Non-pigmented ciliary epithelial cell (primary cell): Measurements from ENCODE around the gene TRMO.

Source experiments
- DNase-seq: peaks from one replicate; pipeline ENCODE4 v3.0.0-alpha.2; 2010; ENCODE audit warnings: low read depth

The TRMO gene

GRCh38 chr9:97903177-97903576, 19.1 kb downstream of the TRMO start:
- DNase-seq = no peak

GRCh38 chr9:97900738-97901565, 21.3 kb downstream of the TRMO start:
- DNase-seq = no peak

GRCh38 chr9:97900103-97900737, 22.1 kb downstream of the TRMO start:
- no peak for DNase-seq

- no peak for DNase-seq
These were observed 26.5 kb downstream of the TRMO start for GRCh38 chr9:97895695-97896332.

- no peak for DNase-seq
These were observed 27.1 kb downstream of the TRMO start for GRCh38 chr9:97895211-97895610.

GRCh38 chr9:97892421-97892820, 29.9 kb downstream of the TRMO start:
- DNase-seq = no peak

GRCh38 chr9:97891736-97892135, 30.6 kb downstream of the TRMO start:
- DNase-seq = no peak

GRCh38 chr9:97889941-97890887, 32.1 kb downstream of the TRMO start:
- no peak for DNase-seq

GRCh38 chr9:97880336-97880735, 42.0 kb downstream of the TRMO start:
- no peak for DNase-seq

- DNase-seq = no peak
These were observed 46.2 kb downstream of the TRMO start for GRCh38 chr9:97876061-97876460.

GRCh38 chr9:97875111-97875510, 47.2 kb downstream of the TRMO start:
- no peak for DNase-seq

GRCh38 chr9:97874624-97875023, 47.7 kb downstream of the TRMO start:
- no peak for DNase-seq

GRCh38 chr9:97873882-97874281, 48.4 kb downstream of the TRMO start:
- DNase-seq = no peak

- DNase-seq = no peak
These were observed 48.9 kb downstream of the TRMO start for GRCh38 chr9:97873425-97873824.

GRCh38 chr9:97868859-97869258, 53.4 kb downstream of the TRMO start:
- no peak for DNase-seq

GRCh38 chr9:97866848-97867247, 55.5 kb downstream of the TRMO start:
- DNase-seq = no peak

GRCh38 chr9:97866300-97866699, 56.0 kb downstream of the TRMO start:
- no peak for DNase-seq

- DNase-seq = no peak
These were observed 57.9 kb downstream of the TRMO start for GRCh38 chr9:97864396-97864795.

GRCh38 chr9:97863314-97863713, 59.0 kb downstream of the TRMO start:
- DNase-seq = no peak

- DNase-seq = no peak
These were observed 61.2 kb downstream of the TRMO start for GRCh38 chr9:97861148-97861475.

- DNase-seq = no peak
These were observed 61.7 kb downstream of the TRMO start for GRCh38 chr9:97860451-97861147.

- DNase-seq = no peak
These were observed 63.0 kb downstream of the TRMO start for GRCh38 chr9:97859346-97859745.
